GM19240 (cell line): ENCODE data around the gene HLA-A.
"Not testable (repeated sequence)": the region's sequence is repeated elsewhere in the genome, so short reads cannot be mapped to it uniquely, and the experiment has no call there.

Experiments
- DNase-seq: peaks from one replicate; pipeline ENCODE4 v3.0.0; 2011; ENCODE audit warnings: low spot score; ENCODE audit not compliant: insufficient read length

HLA-A gene

GRCh38 chr6:29959467-29959866 lies 17.1 kb downstream of the HLA-A start:
- no peak for DNase-seq

GRCh38 chr6:29961966-29962365 lies 19.6 kb downstream of the HLA-A start:
- DNase-seq: no peak

DNA sequence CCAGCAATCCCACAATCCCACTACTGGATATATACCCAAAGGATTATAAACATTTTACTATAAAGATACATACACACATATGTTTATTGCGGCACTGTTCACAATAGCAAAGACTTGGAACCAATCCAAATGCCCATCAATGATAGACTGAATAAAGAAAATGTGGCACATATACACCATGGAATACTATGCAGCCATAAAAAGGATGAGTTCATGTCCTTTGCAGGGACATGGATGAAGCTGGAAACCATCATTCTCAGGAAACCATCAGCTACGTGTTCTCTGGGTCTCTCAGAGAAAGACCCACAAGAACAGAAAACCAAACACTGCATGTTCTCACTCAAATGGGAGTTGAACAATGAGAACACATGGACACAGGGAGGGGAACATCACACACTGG lies 21.4 kb downstream of the HLA-A start:
- DNase-seq: not testable (repeated sequence)

DNA sequence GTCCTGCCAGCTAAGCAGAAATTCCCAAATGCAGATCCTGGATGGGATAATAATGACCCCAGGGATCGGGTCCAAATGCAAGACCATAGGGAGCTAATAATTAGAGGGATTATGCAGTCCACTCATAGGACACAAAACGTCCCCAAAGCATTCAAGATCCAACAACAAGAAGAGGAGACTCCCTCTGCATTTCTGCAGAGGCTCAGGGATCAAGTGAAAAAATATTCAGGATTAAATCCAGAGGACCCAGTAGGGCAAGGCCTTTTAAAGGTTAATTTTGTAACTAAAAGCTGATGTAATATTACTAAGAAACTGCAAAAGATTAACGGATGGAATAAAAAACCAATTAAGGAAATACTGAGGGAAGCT lies 22.2 kb downstream of the HLA-A start:
- DNase-seq: no peak

- peak; percentile 79 for DNase-seq
Measured at GRCh38 chr6:29964887-29965562, 22.7 kb downstream of the HLA-A start.

- DNase-seq: no peak
Measured at GRCh38 chr6:29965563-29965872, 23.2 kb downstream of the HLA-A start.

DNA sequence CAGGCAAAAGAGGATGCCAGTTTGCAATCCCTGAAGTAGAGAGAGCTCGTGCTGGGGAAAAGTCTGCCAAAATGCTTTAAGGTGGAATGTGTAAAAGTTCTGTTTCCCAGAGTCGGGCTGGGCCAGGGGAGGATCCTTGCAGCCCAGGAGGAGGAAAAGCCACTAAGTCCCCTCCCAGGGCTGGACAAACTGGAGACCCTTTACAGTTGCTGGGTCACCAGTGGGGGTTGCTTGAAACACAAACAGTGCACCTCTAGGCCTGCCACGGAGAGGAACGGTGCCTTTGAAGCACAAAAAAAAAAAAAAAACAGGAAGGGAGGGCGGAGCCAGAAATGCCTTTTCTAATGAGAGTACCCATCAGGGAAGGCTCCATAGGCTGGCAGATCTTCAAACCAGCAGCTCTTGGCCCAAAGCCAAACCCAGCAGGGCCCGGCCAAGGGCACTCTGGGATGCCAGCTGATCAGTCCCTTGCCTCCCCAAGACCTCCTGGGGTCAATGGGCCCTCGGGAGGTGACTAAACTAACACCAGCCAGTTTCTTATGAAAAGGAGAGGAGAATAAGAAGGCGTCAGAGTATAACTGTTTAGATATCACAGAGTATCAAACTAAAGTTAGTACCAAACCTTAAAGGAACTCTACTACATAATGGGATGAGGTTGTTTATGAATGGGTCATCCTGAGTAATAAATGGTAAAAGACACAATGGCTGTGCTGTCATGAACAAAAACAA lies 23.7 kb downstream of the HLA-A start:
- no peak for DNase-seq

DNA sequence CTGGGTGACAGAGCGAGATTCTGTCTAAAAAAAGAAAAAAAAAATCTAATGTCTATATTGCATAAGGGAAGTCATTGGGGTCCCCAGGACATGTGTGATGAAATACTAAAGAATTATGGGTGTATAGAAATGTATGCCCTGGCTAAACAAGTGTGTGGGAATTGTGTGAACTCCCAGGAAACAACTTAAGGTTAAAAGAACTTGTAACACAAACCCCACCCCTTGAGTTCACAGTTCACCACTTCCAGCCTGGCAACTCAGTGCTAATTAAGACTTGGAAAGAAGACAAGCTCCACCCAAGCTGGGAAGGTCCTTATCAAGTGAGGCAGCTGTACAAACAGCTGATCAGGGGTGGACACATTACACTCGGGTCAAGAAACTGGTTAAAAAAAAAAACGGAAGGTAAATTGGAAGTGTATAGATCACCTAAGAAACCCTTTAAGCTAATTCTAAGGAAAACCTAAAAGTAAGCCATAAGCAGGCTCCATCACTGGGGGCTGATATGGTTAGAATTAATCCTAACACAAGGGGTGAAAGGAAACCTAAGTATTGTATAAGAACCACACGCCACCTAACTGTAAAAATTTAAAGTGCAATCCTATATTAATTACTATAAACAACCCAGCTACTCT lies 25.2 kb downstream of the HLA-A start:
- DNase-seq: no peak

- DNase-seq: no peak
Measured at GRCh38 chr6:29968130-29968529, 25.8 kb downstream of the HLA-A start.

- DNase-seq: no peak
Measured at GRCh38 chr6:29968905-29969304, 26.6 kb downstream of the HLA-A start.

DNA sequence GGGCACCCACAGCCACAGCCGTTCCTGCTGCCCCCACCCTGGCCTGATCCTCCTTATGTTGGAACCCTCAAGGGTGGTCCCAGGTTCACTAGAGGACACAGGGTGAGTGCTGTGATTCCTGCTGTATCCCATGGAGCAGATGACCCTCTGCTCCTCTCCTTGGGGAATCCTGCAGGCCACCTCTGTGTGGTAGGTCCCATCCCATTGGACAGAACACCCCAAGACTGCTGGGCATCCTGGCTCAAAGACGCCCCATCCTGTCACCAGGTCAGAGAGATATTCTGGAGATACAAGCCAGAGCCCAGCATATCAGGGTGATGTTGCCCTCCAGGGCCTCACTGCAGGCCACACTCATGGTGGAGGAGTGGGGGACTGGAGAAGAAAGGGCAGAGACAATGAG lies 28.4 kb downstream of the HLA-A start:
- no peak for DNase-seq

- DNase-seq: no peak
Measured at GRCh38 chr6:29974901-29975560, 32.7 kb downstream of the HLA-A start.

- no peak for DNase-seq
Measured at GRCh38 chr6:29975561-29975907, 33.2 kb downstream of the HLA-A start.

DNA sequence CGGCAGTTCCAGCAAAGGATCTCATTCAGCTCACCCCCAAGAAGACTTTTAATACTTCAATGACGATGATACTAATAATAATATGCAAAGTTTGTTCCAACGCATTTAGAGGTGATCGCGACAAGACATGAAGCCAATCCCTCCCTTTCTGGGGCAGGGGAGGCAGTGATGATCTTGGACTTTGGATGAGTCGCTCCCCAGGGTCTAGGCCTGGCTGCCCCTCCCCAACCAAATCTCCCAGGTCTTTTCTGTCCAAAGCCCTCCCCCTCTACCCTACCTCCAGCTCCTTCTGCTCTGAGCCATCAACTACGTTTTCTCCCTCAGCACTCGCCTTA lies 33.9 kb downstream of the HLA-A start:
- DNase-seq: no peak

GRCh38 chr6:29976588-29977424 lies 34.5 kb downstream of the HLA-A start:
- peak; percentile 23 for DNase-seq

- no peak for DNase-seq
Measured at GRCh38 chr6:29977425-29977727, 35.0 kb downstream of the HLA-A start.

DNA sequence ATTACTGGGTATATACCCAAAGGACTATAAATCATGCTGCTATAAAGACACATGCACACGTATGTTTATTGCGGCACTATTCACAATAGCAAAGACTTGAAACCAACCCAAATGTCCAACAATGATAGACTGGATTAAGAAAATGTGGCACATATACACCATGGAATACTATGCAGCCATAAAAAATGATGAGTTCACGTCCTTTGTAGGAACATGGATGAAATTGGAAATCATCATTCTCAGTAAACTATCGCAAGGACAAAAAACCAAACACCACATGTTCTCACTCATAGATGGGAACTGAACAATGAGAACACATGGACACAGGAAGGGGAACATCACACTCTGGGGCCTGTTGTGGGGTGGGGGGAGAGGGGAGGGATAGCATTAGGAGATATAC lies 37.7 kb downstream of the HLA-A start:
- DNase-seq: not testable (repeated sequence)

GRCh38 chr6:29980511-29980910 lies 38.2 kb downstream of the HLA-A start:
- DNase-seq: no peak

GRCh38 chr6:29981211-29981812 lies 39.0 kb downstream of the HLA-A start:
- no peak for DNase-seq

DNA sequence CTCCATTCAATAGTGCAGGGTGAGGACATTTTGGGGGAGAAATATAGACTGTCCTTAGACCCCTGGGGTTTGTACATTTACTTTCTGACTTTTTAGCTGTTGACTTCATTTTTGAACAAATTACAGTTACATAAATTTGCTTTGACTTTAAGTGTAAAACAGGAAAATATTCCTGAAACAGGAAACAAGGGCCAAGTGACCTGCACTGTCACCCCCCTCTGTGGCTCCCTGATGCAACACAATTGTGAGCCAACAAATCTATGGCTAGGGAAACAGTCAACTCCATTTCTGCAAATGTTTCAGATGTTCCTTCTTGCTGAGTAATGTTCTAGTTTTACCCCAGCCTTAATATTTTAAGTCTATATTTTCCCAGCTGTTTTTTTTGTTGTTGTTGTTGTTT lies 39.8 kb downstream of the HLA-A start:
- no peak for DNase-seq

GRCh38 chr6:29984232-29984631 lies 41.9 kb downstream of the HLA-A start:
- no peak for DNase-seq

GRCh38 chr6:29984992-29985391 lies 42.7 kb downstream of the HLA-A start:
- no peak for DNase-seq
